Measurements from ENCODE around the gene KCNQ1. TPM values are rescaled to one million over a fixed set of nuclear protein-coding genes. Genes with fewer than 3 reads are reported as not detected.

KCNQ1 gene
- total RNA-seq, 1 donor from 2014 or later = 0.16 TPM

GRCh38 chr11:2468363-2469235 lies 23.8 kb downstream of the KCNQ1 start:
- Mint-ChIP-seq H3K4me3 (ENCODE audit: unreplicated experiment) (no peak overlapping the region), H3K36me3 (ENCODE audit: unreplicated experiment) (no peaks in the 10 kb centered on the region), H3K4me1 (ENCODE audit: unreplicated experiment) (no peaks in the 10 kb centered on the region), H3K9me3 (ENCODE audit: unreplicated experiment) (no peaks in the 10 kb centered on the region), H3K27ac (ENCODE audit: unreplicated experiment) (no peak overlapping the region), H3K27me3 (ENCODE audit: unreplicated experiment) (peaks cover 15% of the 10 kb centered on the region)
- DNase-seq (ENCODE audit: extremely low spot score, unreplicated experiment) = peak; percentile 67
- no peak for TF ChIP-seq CTCF (IDR thresholded peaks at IDR 0.05)

GRCh38 chr11:2470495-2470894 lies 25.7 kb downstream of the KCNQ1 start:
- H3K4me3 Mint-ChIP-seq (ENCODE audit: unreplicated experiment) = no peak overlapping the region

GRCh38 chr11:2471048-2471803 lies 26.4 kb downstream of the KCNQ1 start:
- Mint-ChIP-seq H3K27me3 (ENCODE audit: unreplicated experiment) (peaks cover 25% of the 10 kb centered on the region), H3K27ac (ENCODE audit: unreplicated experiment) (no peak overlapping the region), H3K36me3 (ENCODE audit: unreplicated experiment) (no peaks in the 10 kb centered on the region), H3K9me3 (ENCODE audit: unreplicated experiment) (no peaks in the 10 kb centered on the region), H3K4me3 (ENCODE audit: unreplicated experiment) (no peak overlapping the region), H3K4me1 (ENCODE audit: unreplicated experiment) (no peaks in the 10 kb centered on the region)
- TF ChIP-seq CTCF (IDR thresholded peaks at IDR 0.05) = no peak
- peak; percentile 68 for DNase-seq (ENCODE audit: extremely low spot score, unreplicated experiment)

More at GRCh38 chr11:2470495-2470894, 25.7 kb downstream of the KCNQ1 start:
- Mint-ChIP-seq H3K9me3 (ENCODE audit: unreplicated experiment) (no peaks in the 10 kb centered on the region), H3K4me1 (ENCODE audit: unreplicated experiment) (no peaks in the 10 kb centered on the region), H3K36me3 (ENCODE audit: unreplicated experiment) (no peaks in the 10 kb centered on the region), H3K27me3 (ENCODE audit: unreplicated experiment) (peaks cover 21% of the 10 kb centered on the region), H3K27ac (ENCODE audit: unreplicated experiment) (no peak overlapping the region)
- DNase-seq (ENCODE audit: extremely low spot score, unreplicated experiment) = peak; percentile 59
- no peak for TF ChIP-seq CTCF (IDR thresholded peaks at IDR 0.05)

- TF ChIP-seq CTCF (IDR thresholded peaks at IDR 0.05) = no peak
- no peaks in the 10 kb centered on the region for H3K4me1 Mint-ChIP-seq (ENCODE audit: unreplicated experiment)
- no peaks in the 10 kb centered on the region for H3K36me3 Mint-ChIP-seq (ENCODE audit: unreplicated experiment)
- no peaks in the 10 kb centered on the region for H3K9me3 Mint-ChIP-seq (ENCODE audit: unreplicated experiment)
- no peak overlapping the region for H3K4me3 Mint-ChIP-seq (ENCODE audit: unreplicated experiment)
- H3K27me3 Mint-ChIP-seq (ENCODE audit: unreplicated experiment) = peaks cover 27% of the 10 kb centered on the region
- DNase-seq (ENCODE audit: extremely low spot score, unreplicated experiment) = peak; percentile 32
- H3K27ac Mint-ChIP-seq (ENCODE audit: unreplicated experiment) = no peak overlapping the region
Measured at GRCh38 chr11:2471804-2472096, 26.9 kb downstream of the KCNQ1 start.

All from osteocyte (in vitro differentiated cells).